Measurements from ENCODE around the gene PRRC2A.
A peak's percentile ranks its signal among the peaks of the same experiment; 100 is the strongest.

PRRC2A gene

DNA sequence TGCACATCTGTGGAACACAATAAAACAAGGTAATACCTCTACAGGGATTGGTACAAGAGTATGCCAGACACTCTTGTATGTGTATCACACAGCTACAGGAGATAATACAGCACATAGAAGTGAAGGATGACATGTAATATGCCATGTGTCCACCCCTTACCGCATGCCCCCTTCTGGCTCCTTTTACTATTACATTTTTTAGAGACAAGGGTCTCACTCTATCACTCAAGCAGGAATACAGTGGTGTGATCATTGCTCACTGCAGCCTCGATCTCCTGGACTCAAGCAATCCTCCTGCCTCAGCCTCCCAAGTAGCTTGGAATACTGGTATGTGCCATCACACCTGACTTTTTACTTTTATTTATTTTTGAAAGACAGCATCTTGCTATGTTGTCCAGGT is 23.5 kb upstream of the PRRC2A start:
- no peak overlapping the region for H3K4me3 ChIP-seq (ENCODE audit: low read length)
- TF ChIP-seq ZNF274 (IDR thresholded peaks at IDR 0.05; ENCODE audit: low read depth, low read length) = no peak

DNA sequence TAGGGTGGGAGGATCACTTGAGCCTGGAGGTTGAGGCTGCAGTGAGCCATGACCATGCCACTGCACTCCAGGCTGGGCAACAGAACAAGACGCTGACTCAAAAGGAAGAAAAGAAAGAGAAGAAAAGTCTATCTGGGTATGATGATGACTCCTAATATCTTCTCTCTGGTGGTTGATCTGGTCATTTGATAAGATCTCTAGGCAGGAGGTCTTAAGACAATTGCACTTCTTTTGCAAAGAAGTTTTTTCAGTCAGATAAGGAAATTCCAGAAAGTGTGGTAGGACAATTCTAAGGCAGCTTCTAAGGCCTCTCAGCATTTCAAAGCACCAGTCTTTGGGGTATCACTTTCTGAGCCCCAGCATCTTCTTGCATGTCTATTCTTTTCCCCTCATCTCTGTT is 13.2 kb upstream of the PRRC2A start:
- no peak for TF ChIP-seq ZNF274 (IDR thresholded peaks at IDR 0.05; ENCODE audit: low read depth, low read length)
- H3K4me3 ChIP-seq (ENCODE audit: low read length) = no peak overlapping the region

DNA sequence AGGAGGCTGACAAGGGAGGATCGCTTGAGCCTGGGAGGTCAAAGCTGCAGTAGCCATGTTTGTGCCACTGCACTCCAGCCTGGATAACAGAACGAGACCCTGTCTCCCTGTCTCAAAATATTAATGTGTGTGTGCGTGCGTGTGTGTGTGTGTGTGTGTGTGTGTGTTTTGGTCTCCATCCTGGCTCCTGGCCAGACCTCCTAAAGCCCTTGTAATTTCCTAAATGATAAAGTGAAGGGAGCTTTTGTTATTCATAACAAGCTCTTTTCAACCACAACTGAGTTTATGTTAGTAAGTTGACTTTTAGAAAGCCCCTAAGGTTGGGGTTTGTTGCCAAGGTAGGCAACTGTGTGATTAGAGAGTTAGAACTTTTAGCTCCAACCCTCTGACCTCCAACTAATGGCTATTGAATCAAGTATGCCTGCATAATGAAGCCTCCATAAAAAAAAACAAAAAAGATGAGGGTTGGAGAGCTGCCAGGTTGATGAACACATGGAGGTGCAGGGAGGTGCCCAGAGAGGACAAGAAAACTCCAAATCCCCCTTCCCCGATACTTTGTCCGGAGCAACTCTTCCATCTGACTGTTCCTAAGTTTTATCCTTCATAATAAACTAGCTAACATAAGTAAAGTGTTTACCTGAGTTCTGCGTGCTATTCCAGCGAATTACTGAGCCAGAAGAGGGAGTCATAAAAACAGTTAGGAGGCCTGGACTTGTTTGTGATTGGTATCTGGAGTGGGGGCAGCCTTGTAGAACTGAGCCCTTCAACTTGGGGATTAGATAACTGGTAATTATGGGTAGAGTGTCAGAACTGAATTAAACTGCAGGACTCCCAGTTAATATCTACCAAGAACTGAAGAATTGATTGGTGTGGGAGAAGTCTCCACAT is 10.8 kb upstream of the PRRC2A start:
- TF ChIP-seq ZNF274 (IDR thresholded peaks at IDR 0.05; ENCODE audit: low read depth, low read length) = no peak
- H3K4me3 ChIP-seq (ENCODE audit: low read length) = no peak overlapping the region

DNA sequence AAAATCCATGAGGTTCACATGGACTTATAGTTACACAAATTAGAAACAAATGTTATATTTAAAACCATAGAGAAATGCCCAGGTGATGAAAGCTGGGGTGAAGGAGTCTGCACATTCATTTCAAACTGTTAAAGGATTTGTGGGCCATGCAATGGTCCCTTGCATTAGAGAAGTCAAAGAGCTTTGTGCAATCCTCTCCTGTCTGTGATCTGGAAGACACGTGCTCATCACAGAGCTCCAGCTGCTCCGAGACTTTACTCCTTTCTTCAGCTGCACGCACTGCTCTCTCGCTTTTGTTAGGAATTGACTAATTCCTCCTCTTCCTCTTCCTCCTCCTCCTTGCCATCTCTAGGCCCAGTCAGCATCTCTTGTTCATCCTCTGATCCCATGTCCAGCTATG is 9.5 kb upstream of the PRRC2A start:
- no peak overlapping the region for H3K4me3 ChIP-seq (ENCODE audit: low read length)
- no peak for TF ChIP-seq ZNF274 (IDR thresholded peaks at IDR 0.05; ENCODE audit: low read depth, low read length)

DNA sequence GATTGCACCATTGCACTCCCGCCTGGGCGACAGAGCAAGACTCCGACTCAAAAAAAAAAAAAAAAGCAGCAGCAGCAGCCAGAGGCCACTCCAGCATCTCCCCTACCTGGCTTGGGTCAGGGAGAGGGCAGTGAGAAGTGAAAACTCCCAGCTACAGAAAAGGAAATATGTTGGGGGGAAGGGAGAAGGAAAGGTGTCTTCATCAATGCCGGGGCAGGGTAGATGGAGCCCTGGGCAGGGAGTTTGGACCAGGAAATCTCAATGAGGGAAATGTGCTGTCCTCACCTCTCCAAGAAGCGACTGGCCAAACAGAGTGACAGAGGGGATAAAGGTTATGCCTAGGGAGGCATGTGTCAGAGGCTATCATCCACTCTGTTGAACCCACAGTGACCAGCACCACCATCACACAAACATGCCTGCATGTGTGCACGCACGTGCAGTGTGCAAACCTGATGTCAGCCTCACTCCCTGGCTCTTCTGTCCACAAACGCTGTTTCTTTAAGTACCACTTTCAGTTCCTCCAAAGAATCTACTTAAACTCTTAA is 6.4 kb upstream of the PRRC2A start:
- TF ChIP-seq ZNF274 (IDR thresholded peaks at IDR 0.05; ENCODE audit: low read depth, low read length) = no peak
- H3K4me3 ChIP-seq (ENCODE audit: low read length) = no peak overlapping the region

DNA sequence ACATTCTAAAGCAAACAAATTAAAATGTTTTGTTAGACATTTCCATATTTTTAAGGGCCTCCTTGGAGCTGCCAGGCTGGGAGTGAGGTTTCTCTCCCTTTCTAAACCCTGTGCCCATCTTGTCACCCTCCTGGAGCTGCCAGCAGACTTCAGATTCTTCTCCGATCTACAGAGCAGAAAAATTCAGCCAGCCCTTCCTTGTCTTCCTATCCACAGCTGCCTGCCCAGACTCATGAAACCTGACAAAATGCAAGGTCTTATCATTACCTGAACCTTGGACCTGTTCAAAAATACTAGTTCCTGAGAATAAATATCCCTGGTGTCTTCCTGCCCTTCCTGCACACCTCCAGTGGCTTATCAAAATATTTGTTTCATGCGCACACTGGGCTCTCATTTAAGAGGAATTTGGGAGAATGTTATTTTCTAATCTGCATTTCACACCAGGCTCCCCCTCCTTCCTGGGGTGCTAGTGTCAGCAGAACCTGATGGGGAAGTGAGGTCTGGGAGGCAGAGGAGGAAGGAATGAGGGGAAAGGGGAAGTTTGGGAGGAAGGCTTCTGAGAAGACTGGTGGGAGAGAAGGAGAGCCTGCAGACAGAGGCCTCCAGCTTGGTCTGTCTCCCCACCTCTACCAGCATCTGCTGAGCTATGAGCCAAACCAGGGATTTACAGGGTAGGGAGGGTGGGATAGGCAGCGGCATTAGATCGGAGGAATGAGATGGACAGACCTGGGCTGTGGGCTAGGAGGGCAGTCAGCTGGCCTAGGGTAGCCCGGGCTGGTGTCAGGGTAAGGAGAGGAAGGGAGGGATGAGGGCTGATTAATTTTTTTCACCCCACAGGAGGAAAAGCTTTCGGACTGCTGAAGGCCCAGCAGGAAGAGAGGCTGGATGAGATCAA is 5.6 kb upstream of the PRRC2A start, which contains the start of gene AIF1:
Gene AIF1 (plus strand): TSS at position 551 of the 895 bp plus-strand sequence. CDS start 96 bp downstream, at position 647.
- peak within 1 kb of the TSS; percentile 38; the same call in 1 of the 2 replicates for H3K4me3 ChIP-seq (ENCODE audit: low read length)

DNA sequence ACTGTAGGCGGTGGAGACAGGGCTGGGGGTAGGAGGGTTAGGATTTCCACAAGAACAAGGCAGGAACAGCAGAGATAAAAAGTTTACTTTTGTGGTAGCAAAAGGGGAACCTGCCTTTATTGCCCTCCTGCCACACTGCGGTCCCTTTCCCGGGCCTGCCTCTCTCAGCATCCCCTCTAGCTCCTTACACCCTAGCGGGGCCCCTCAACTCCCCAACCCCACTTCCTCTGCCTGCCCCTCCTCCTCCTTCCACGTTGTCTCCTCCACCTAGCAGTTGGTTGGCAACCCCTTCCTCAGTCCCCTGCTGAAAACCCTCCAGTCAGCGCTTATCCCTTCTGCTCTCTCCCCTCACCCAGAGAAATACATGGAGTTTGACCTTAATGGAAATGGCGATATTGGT is 4.8 kb upstream of the PRRC2A start:
- no peak for TF ChIP-seq ZNF274 (IDR thresholded peaks at IDR 0.05; ENCODE audit: low read depth, low read length)
- peak overlapping the region; percentile 38; the same call in 1 of the 2 replicates for H3K4me3 ChIP-seq (ENCODE audit: low read length)

More for the DNA sequence above, 5.6 kb upstream of the PRRC2A start, which contains the start of gene AIF1:
- TF ChIP-seq ZNF274 (IDR thresholded peaks at IDR 0.05; ENCODE audit: low read depth, low read length) = no peak

DNA sequence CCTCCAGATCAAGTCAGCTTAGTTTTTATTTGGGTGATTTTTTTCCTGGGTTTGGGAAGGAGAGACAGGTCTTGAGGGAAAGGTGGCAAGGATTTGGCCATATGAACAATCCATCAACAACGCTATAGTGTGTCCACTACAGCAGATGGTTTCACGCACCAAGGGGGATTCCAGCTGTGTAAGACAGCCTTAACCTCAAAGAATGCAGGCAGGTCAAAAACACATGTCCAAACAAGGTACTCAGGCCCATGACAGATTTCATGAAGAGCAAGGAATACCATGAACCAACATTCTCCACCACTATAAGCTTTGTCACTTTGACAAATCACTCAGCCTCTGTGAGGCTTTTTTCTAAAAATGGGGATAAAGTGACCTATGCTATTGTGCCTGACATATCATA is 3.5 kb upstream of the PRRC2A start:
- no peak for TF ChIP-seq ZNF274 (IDR thresholded peaks at IDR 0.05; ENCODE audit: low read depth, low read length)
- no peak overlapping the region for H3K4me3 ChIP-seq (ENCODE audit: low read length)

DNA sequence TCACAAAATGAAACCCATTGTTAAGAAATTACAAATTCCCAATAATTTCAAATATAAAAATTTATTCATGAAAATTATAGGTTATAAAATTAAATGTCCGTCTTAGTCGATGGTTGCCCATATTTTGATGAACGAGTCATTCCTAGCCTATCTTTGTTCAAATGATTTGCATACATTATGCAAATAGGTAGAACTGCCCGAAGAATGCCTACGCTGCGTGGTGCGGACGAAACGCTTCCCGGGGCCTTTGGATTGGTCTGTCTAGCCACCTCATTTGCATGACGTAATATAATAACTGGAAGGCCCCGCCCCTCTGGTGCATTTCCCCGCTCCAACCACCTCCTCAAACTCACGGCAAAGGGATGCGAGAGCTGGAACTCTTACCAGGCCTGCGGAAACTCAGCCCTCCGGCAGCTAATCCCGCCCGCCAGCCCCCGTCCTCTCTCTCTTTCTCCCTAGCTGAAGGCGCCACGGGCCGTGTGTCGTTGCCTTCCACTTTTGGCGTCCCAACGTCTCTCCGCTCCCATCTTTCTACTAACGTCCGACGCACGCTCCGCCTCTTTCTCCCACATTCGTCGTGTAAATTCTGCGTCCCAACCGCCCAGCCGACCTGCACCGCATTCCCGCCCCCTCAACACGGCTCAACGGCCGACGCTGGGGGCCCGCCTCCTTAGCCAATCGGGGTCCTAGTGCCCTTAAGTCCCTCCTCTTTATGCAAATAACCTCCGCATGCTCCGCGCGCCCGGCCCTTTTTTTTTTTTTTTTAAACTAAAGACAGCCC is 520 bp upstream of the PRRC2A start:
- TF ChIP-seq ZNF274 (IDR thresholded peaks at IDR 0.05; ENCODE audit: low read depth, low read length) = no peak
- H3K4me3 ChIP-seq (ENCODE audit: low read length) = peak overlapping the region; percentile 70

DNA sequence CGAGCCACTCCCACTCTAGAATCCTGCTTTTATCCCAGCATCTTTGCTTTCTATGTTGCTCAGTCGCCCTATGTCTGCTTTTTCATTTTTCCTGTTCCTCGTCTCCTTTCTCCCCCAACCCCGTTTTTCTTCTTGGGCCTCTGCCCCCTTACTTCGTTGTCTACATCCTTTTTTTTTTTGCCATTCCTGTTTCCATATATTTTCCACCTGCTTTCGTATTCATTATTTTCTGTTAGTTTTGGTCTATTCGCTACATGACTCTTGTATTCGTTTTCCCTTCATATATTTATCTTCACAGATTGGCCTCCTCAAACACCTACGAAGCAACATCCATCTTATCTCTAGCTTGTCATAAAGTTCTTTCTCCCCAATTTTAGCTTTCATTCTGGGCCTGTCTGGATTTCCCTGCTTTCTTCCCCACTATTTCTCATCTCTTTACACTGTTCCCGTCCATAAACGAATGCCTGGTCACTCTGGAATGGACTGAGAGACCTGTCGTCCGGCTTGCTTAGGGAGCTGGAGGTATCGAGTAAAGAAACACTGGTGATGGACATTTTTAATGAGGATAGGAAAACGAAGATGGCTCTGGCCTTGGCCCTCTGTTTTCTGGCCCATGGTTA is 915 bp downstream of the PRRC2A start:
- no peak for TF ChIP-seq ZNF274 (IDR thresholded peaks at IDR 0.05; ENCODE audit: low read depth, low read length)

DNA sequence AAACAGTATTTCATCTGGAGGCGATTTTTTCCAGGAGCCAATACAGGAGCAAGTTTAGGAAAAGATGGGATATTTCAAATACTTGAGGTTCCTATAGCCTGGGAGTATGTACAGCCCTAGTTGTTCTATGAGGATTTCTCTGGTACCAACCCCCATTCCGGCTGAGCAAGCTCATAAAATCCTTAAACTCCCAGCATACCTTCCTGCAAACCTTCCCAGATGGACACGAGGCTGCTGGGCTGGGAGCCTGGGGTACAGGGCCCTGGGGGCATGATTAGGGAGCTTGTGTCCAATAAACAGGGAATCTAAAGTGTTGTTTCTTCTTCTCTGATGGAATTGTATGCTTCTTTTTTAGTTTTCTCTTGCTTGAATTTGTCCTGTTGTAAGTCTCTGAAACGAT is 1.5 kb downstream of the PRRC2A start:
- H3K4me3 ChIP-seq (ENCODE audit: low read length) = peak overlapping the region; percentile 99
- TF ChIP-seq ZNF274 (IDR thresholded peaks at IDR 0.05; ENCODE audit: low read depth, low read length) = no peak

More for the DNA sequence above, 915 bp downstream of the PRRC2A start:
- peak overlapping the region; percentile 99 for H3K4me3 ChIP-seq (ENCODE audit: low read length)

DNA sequence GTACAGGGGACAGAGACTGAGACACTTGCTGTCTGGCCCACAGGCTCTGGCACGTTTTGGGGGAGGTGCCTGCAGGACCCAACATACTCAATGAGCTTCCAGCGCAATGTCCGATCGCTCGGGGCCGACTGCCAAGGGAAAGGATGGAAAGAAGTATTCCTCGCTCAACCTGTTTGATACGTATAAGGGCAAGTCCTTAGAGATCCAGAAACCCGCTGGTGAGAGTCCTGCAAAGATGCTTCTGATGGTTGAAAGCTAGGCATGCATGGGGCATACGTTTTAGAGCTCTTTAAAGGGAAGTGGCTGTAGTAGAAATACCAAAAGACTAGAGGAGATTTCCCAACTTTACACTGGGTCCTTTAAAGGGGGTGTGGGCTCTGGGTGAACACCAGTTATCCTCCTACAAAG is 2.2 kb downstream of the PRRC2A start:
- H3K4me3 ChIP-seq (ENCODE audit: low read length) = no peak overlapping the region; the same call in 1 of the 2 replicates

DNA sequence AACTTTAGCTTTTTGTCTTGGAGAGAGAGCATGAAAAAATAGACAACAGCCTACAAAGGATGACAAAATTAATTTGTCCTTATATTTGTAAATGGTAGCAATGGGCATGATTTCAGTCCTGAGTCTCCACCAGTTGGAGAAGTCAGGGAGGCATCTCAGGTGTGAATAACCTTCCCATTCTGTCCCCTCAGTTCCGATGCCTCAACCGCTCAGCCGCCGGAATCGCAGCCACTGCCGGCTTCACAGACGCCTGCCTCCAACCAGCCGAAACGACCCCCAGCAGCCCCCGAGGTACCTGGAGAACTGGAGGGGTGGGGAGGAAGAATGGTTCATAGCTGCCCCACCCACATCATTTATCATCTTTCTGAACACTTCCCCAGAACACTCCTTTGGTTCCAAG is 3.6 kb downstream of the PRRC2A start:
- H3K4me3 ChIP-seq (ENCODE audit: low read length) = no peak overlapping the region
- TF ChIP-seq ZNF274 (IDR thresholded peaks at IDR 0.05; ENCODE audit: low read depth, low read length) = no peak

More for the DNA sequence above, 2.2 kb downstream of the PRRC2A start:
- no peak for TF ChIP-seq ZNF274 (IDR thresholded peaks at IDR 0.05; ENCODE audit: low read depth, low read length)
